HG03066 (cell line): ENCODE measurements around the gene SNAPIN.

Source experiments
- ATAC-seq: cut with Tn5 transposase; IDR thresholded peaks from one replicate; pipeline ENCODE4 v1.9.1; 2021; ENCODE audit warnings: low read depth; ENCODE audit not compliant: unreplicated experiment

SNAPIN gene

DNA sequence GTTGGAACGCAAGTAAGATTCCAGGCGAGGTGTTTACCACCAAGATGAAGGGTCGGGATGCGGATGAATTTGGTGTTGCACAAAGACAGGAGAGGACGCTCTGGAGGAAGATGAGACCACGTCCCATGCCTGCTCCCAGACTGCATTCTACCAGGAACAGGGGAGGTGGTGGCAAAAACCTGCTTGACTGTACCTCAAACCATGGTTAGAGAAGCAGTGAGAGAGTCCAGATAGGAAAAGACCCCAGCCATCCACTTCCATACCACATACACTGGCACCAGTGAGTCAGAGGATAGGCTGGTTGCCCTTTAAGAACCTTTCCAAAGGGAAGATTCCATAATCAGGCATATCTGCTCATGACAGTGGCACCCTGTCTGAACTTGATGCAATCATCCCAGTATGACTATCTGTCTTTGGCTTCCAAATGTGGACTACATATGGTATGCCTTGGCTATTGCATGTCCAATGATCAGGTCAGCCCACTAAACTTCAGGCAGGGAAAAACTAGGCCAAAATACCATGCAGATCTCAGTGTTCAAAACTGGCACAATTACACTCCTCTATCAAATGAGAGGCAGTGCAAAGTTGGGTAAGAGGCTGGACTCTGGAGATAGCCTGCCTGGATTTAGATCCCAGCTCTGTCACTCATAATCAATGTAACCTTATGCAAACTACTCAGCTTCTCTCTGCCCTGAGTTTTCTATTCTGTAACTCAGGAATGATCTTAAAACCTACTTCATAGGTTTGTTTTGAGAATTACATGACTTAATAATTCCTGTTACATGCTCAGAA is 40.6 kb downstream of the SNAPIN start:
- ATAC-seq = no peak

GRCh38 chr1:153699768-153700167 is 41.3 kb downstream of the SNAPIN start:
- ATAC-seq = no peak

DNA sequence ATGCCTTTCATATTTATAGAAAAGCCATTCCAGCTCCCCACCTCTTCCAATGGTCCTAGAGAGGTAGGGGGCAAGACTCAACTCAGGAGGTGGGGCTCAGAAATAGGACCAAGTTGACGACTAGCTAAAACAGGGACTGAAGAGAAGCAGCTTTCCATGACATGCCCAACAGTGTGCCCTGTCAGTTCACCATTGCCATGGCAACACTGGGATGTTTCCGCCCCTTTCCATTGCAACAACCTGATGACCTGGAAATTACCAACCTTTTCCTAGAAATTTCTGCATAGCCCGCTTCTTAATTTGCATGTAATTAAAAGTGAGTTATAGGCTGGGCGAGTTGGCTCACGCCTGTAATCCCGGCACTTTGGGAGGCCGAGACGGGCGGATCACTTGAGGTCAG is 47.0 kb downstream of the SNAPIN start:
- no peak for ATAC-seq

GRCh38 chr1:153711026-153711425 is 52.5 kb downstream of the SNAPIN start:
- no peak for ATAC-seq
